ENCODE results near the gene KIN. TPM values are rescaled to one million over a fixed set of nuclear protein-coding genes. Genes with fewer than 3 reads are reported as not detected.

KIN gene
- total and polyA plus RNA-seq, 9 donors: 7.4 to 14.6 (median 11.4) TPM

- H3K27me3 ChIP-seq: no peaks in the 10 kb centered on the region
- H3K27ac ChIP-seq: no peak overlapping the region
- TF ChIP-seq EP300 (IDR thresholded peaks at IDR 0.05) (no peak), POLR2A (IDR thresholded peaks at IDR 0.05) (no peak), CTCF (IDR thresholded peaks at IDR 0.05) (no peak)
- no peak overlapping the region for H3K4me3 ChIP-seq
- no peaks in the 10 kb centered on the region for H3K9me3 ChIP-seq
- H3K36me3 ChIP-seq: no peaks in the 10 kb centered on the region
- WGBS, 3 donors: 66 to 71% (median 68%) methylated on average over 1 of the region's 1 CpG
- intact Hi-C loops (cut with DNase I): no loop called here
- no peak for DNase-seq
- peaks cover 1% of the 10 kb centered on the region for H3K4me1 ChIP-seq (ENCODE audit: insufficient read depth)
These were observed 44.3 kb upstream of the KIN start for GRCh38 chr10:7832060-7832459.

GRCh38 chr10:7829289-7829834 is 41.6 kb upstream of the KIN start:
- no peak overlapping the region for H3K27ac ChIP-seq
- no peak for TF ChIP-seq POLR2A (IDR thresholded peaks at IDR 0.05)
- no peak for TF ChIP-seq EP300 (IDR thresholded peaks at IDR 0.05)
- no peak for TF ChIP-seq CTCF (IDR thresholded peaks at IDR 0.05)
- DNase-seq: no peak
- H3K9me3 ChIP-seq: no peaks in the 10 kb centered on the region
- 90 to 96% (median 96%) methylated on average over 10 of the region's 10 CpGs for WGBS, 3 donors
- H3K4me3 ChIP-seq: no peak overlapping the region
- H3K36me3 ChIP-seq: no peaks in the 10 kb centered on the region
- intact Hi-C loops (cut with DNase I): no loop called here
- H3K27me3 ChIP-seq: no peaks in the 10 kb centered on the region
- H3K4me1 ChIP-seq (ENCODE audit: insufficient read depth): peaks cover 1% of the 10 kb centered on the region

- no peak overlapping the region for H3K4me3 ChIP-seq
- H3K36me3 ChIP-seq: no peaks in the 10 kb centered on the region
- WGBS, 3 donors: 83 to 95% (median 83%) methylated on average over 4 of the region's 4 CpGs
- H3K27ac ChIP-seq: no peak overlapping the region
- no peaks in the 10 kb centered on the region for H3K27me3 ChIP-seq
- no peaks in the 10 kb centered on the region for H3K9me3 ChIP-seq
- intact Hi-C loops (cut with DNase I): no loop called here
- TF ChIP-seq POLR2A (IDR thresholded peaks at IDR 0.05) (no peak), CTCF (IDR thresholded peaks at IDR 0.05) (no peak), EP300 (IDR thresholded peaks at IDR 0.05) (no peak)
- DNase-seq: no peak
- H3K4me1 ChIP-seq (ENCODE audit: insufficient read depth): peaks cover 1% of the 10 kb centered on the region
These were observed 39.2 kb upstream of the KIN start for GRCh38 chr10:7826971-7827370.

- Histone ChIP-seq H3K4me1 (ENCODE audit: insufficient read depth) (peaks cover 1% of the 10 kb centered on the region), H3K27me3 (no peaks in the 10 kb centered on the region), H3K9me3 (no peaks in the 10 kb centered on the region), H3K4me3 (no peak overlapping the region), H3K36me3 (no peaks in the 10 kb centered on the region), H3K27ac (no peak overlapping the region)
- no peak for DNase-seq
- no peak for TF ChIP-seq EP300 (IDR thresholded peaks at IDR 0.05)
- no peak for TF ChIP-seq CTCF (IDR thresholded peaks at IDR 0.05)
- TF ChIP-seq POLR2A (IDR thresholded peaks at IDR 0.05): no peak
- 78 to 95% (median 91%) methylated on average over 3 of the region's 3 CpGs for WGBS, 3 donors
- intact Hi-C loops (cut with DNase I): no loop called here
These were observed 36.5 kb upstream of the KIN start for GRCh38 chr10:7824251-7824650.

All from ovary (tissue), 9 donors.